ENCODE results near the gene RXRG. TPM values are rescaled to one million over a fixed set of nuclear protein-coding genes. Genes with fewer than 3 reads are reported as not detected.

Gene RXRG
- total RNA-seq, 1 experiment from 2014 or later: not detected

- Histone ChIP-seq H3K4ac (ENCODE audit: low read depth, low read length) (no peak overlapping the region), H3K4me1 (ENCODE audit: insufficient read depth, low read length) (peaks cover 5% of the 10 kb centered on the region), H2BK120ac (ENCODE audit: low read depth, low read length, poor library complexity, severe bottlenecking) (no peak overlapping the region), H3K27me3 (ENCODE audit: insufficient read depth, low read length) (peaks cover 4% of the 10 kb centered on the region; the same call in 1 of the 2 replicates), H3K56ac (ENCODE audit: insufficient read length, low read depth, low read length) (no peak overlapping the region), H2BK12ac (ENCODE audit: insufficient read length, low read depth, low read length) (no peak overlapping the region), H3K79me2 (ENCODE audit: insufficient read depth, low read length) (no peaks in the 10 kb centered on the region), H4K8ac (replicated peaks; ENCODE audit: insufficient read length, low read depth, low read length) (no peak overlapping the region), H3K23ac (ENCODE audit: insufficient read length, low read depth, low read length) (no peak overlapping the region), H2AK5ac (ENCODE audit: insufficient read length, low read length) (no peak overlapping the region), H3K18ac (ENCODE audit: insufficient read length, low read depth, low read length) (no peak overlapping the region), H4K5ac (ENCODE audit: insufficient read length, low read depth, low read length) (no peak overlapping the region), H3K79me1 (ENCODE audit: insufficient read depth, low read depth, low read length, poor library complexity, severe bottlenecking) (no peaks in the 10 kb centered on the region), H2BK5ac (ENCODE audit: insufficient read length, low read length) (no peak overlapping the region), H3K27ac (ENCODE audit: insufficient read length, low read depth, low read length) (no peak overlapping the region), H2AFZ (ENCODE audit: low read length) (no peak overlapping the region), H2BK15ac (ENCODE audit: low read depth, low read length) (no peak overlapping the region), H3K4me2 (ENCODE audit: insufficient read depth, insufficient read length, low read length) (no peak overlapping the region), H3K23me2 (ENCODE audit: insufficient read length, low read depth, low read length, poor library complexity, severe bottlenecking) (no peaks in the 10 kb centered on the region), H3T11ph (ENCODE audit: low read length) (no peak overlapping the region), H4K20me1 (ENCODE audit: control insufficient read depth, insufficient read depth, insufficient read length) (no peaks in the 10 kb centered on the region), H3K9me3 (ENCODE audit: control insufficient read depth, low read depth, low read length) (no peaks in the 10 kb centered on the region), H2BK20ac (ENCODE audit: low read depth, low read length, poor library complexity, severe bottlenecking) (no peak overlapping the region), H4K91ac (ENCODE audit: insufficient read length, low read depth, low read length) (no peak overlapping the region), H3K9ac (ENCODE audit: extremely low read depth, insufficient read length, low read length) (no peak overlapping the region), H3K14ac (ENCODE audit: insufficient read depth, low read length) (no peak overlapping the region)
- H3K9me3 Mint-ChIP-seq: no peaks in the 10 kb centered on the region
- H3K27ac Mint-ChIP-seq: no peak overlapping the region
- no peaks in the 10 kb centered on the region for H3K36me3 Mint-ChIP-seq (ENCODE audit: insufficient read depth in 1 of 3, low read depth in 3 of 3)
- no CpG with 5 or more reads among the region's 2 CpGs for WGBS (ENCODE audit: extremely low coverage, insufficient read length, low lambda C conversion rate)
- peaks cover 4 to 8% of the 10 kb centered on the region in 2 experiments for H3K4me1 Mint-ChIP-seq
- peaks cover 87% of the 10 kb centered on the region for H3K27me3 Mint-ChIP-seq (ENCODE audit: low read depth)
- TF ChIP-seq CTCF (conservative IDR thresholded peaks at IDR 0.05): no peak
- no peak for DNase-seq
- H3K4me3 Mint-ChIP-seq: no peak overlapping the region
Measured at GRCh38 chr1:165365341-165365740, 79.6 kb downstream of the RXRG start.

Measured in H9 (cell line).